ENCODE measurements around the gene RPS26.

The RPS26 gene

DNA sequence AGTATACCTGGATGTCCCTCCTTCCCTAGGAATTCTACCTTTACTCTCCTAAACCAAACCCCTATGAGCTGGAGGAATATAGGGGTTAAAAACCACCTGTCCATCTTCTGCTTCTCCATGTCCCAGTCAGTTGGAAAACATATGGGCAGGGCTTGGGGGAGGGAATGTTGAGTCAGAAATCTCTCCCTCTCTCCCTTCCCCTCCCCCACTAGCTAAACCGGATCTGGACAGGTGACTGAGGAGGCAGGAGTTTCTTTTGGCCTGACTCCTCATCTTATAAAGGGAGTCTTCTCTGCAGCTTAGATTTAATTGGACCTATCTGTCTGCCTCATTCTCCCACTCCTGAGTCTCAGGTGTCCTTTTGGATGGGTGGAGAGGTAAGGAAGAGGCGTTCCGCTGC, 44.4 kb downstream of the RPS26 start:
- in situ Hi-C loops (cut with MboI; ENCODE audit: low sequenced_read_pairs, unreplicated experiment), result no loop called here
- DNase-seq (ENCODE audit: low spot score), result no peak
- TF ChIP-seq, protein P1, sequence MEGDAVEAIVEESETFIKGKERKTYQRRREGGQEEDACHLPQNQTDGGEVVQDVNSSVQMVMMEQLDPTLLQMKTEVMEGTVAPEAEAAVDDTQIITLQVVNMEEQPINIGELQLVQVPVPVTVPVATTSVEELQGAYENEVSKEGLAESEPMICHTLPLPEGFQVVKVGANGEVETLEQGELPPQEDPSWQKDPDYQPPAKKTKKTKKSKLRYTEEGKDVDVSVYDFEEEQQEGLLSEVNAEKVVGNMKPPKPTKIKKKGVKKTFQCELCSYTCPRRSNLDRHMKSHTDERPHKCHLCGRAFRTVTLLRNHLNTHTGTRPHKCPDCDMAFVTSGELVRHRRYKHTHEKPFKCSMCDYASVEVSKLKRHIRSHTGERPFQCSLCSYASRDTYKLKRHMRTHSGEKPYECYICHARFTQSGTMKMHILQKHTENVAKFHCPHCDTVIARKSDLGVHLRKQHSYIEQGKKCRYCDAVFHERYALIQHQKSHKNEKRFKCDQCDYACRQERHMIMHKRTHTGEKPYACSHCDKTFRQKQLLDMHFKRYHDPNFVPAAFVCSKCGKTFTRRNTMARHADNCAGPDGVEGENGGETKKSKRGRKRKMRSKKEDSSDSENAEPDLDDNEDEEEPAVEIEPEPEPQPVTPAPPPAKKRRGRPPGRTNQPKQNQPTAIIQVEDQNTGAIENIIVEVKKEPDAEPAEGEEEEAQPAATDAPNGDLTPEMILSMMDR (IDR thresholded peaks at IDR 0.05; ENCODE audit: borderline replicate concordance, control extremely low read depth, extremely low read depth, insufficient read depth, missing control alignments), result no peak

DNA sequence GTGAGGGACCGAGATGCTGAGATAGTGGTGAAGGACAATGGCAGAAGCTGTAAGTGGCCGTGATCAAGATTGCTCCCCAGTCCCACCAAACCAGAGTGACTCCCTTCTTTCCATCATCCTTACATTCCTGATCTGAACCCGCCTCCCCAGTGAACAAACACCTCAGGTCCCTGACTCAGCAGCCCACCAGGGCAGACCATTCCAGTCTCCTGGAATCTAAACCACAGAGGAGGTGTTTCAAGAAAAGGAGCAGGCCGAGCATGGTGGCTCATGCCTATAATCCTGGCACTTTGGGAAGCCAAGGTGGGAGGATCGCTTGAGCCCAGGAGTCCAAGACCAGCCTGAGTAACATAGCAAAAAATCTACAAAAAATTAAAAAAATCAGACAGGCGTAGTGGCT, 44.9 kb downstream of the RPS26 start:
- in situ Hi-C loops (cut with MboI; ENCODE audit: low sequenced_read_pairs, unreplicated experiment), result no loop called here
- TF ChIP-seq, protein P1 (IDR thresholded peaks at IDR 0.05; ENCODE audit: borderline replicate concordance, control extremely low read depth, extremely low read depth, insufficient read depth, missing control alignments), result no peak
- DNase-seq (ENCODE audit: low spot score), result no peak

DNA sequence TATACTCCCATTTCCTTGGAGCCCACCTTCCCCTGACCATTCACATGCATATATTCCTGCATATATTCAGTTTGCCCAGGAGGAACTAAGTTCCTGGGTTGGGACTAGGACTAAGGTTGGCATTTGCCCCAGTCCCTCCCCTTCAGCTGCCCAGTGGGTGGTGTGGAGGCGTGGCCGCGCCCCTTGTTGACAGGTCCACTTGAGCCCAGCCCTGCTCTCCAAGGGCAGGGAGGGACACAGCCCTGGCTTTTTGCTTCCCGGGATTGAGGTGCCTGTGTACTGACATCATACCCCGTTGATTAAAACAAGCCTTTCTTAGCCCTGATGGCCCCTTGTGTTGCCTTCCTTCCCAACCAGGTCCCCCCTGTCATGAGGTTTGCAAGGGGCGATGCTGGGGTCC, 45.5 kb downstream of the RPS26 start:
- in situ Hi-C loops (cut with MboI; ENCODE audit: low sequenced_read_pairs, unreplicated experiment), result no loop called here
- DNase-seq (ENCODE audit: low spot score), result no peak
- TF ChIP-seq, protein P1 (IDR thresholded peaks at IDR 0.05; ENCODE audit: borderline replicate concordance, control extremely low read depth, extremely low read depth, insufficient read depth, missing control alignments), result no peak

All from GM13976 (cell line).